Gastrocnemius medialis (tissue), 4 donors: ENCODE measurements around the gene DIP2C. TPM values are rescaled to one million over a fixed set of nuclear protein-coding genes. Genes with fewer than 3 reads are reported as not detected.

Experiments
- ATAC-seq, 2 donors: fragments of 150-250 bp; one replicate each; pipeline ENCODE4 v1.9.1; 2016
- DNase-seq, 2 donors: peaks; one replicate each; pipeline ENCODE4 v3.0.0-alpha.2; 2019
- H3K27ac ChIP-seq, 4 donors: fragments of 200-600 bp; sonication (generic); 1 replicate in 1 of 4; 2 replicates in 3 of 4; pipeline ENCODE4 v1.5.1; 2016 to 2018; ENCODE audit warnings: mild to moderate bottlenecking in 2 of 4, moderate library complexity in 1 of 4
- H3K27me3 ChIP-seq, 3 donors: fragments of 200-600 bp; sonication (generic) in 2 of 3; 1 replicate in 1 of 3; 2 replicates in 2 of 3; pipeline versions ENCODE4 v1.5.1 to v1.6.0; 2016 to 2019; ENCODE audit warnings: mild to moderate bottlenecking in 1 of 3, moderate library complexity in 1 of 3
- H3K36me3 ChIP-seq, 2 donors: fragments of 200-600 bp; sonication (generic) in 1 of 2; one replicate each; pipeline ENCODE4 v1.5.1; 2017 to 2018
- H3K4me1 ChIP-seq, 2 donors: fragments of 200-600 bp; sonication (generic) in 1 of 2; one replicate each; pipeline ENCODE4 v1.5.1; 2016 to 2017; ENCODE audit warnings: mild to moderate bottlenecking in 2 of 2
- H3K4me3 ChIP-seq, 4 donors: fragments of 200-600 bp; sonication (generic) in 3 of 4; 1 replicate in 1 of 4; 2 replicates in 3 of 4; pipeline ENCODE4 v1.5.1; 2016 to 2019; ENCODE audit warnings: mild to moderate bottlenecking in 2 of 4
- H3K9me3 ChIP-seq, 3 donors: fragments of 200-600 bp; sonication (generic) in 2 of 3; 1 replicate in 1 of 3; 2 replicates in 2 of 3; pipeline ENCODE4 v1.5.1; 2016 to 2019
- CTCF ChIP-seq, 5 experiments: fragments of 450-650 bp in 3 of 5; fragments of 200-600 bp in 2 of 5; sonication (generic) in 2 of 5; IDR thresholded peaks in 4 of 5; conservative IDR thresholded peaks in 1 of 5; 1 replicate in 4 of 5; 2 replicates in 1 of 5; pipeline ENCODE4 v1.5.1; 2016 to 2019; ENCODE audit warnings: antibody characterized with exemption in 5 of 5, mild to moderate bottlenecking in 3 of 5, moderate library complexity in 3 of 5
- POLR2A ChIP-seq, 2 donors: fragments of 450-650 bp; IDR thresholded peaks; one replicate each; pipeline ENCODE4 v1.6.1; 2017; ENCODE audit warnings: antibody characterized with exemption in 2 of 2, mild to moderate bottlenecking in 2 of 2, moderate library complexity in 2 of 2
- in situ Hi-C, 4 donors: fragments of 200-750 bp; cut with MboI; loops; one replicate each; pipeline versions ENCODE4 v1.15.0 to v1.8.0; 2017; ENCODE audit warnings: low sequenced_read_pairs in 4 of 4
- intact Hi-C: fragments of 100-400 bp; cut with DNase I; formaldehyde crosslinking; loops from one replicate; pipeline ENCODE4 v1.15.1; 2023; ENCODE audit warnings: low total_unique reads
- total RNA-seq, 4 donors: library from RNA; depleted of rRNA; stranded (reverse); fragments of >200 nt; gene quantifications; one replicate each; pipeline versions ENCODE4 v1.1.0 to v1.2.3, GENCODE V29; 2016

The DIP2C gene
- total RNA-seq, 4 donors from 2014 or later, result 19.1 to 60.0 (median 30.2) TPM

GRCh38 chr10:343231-344220, 345.9 kb downstream of the DIP2C start:
- H3K27me3 ChIP-seq, result no peaks in the 10 kb centered on the region
- H3K4me1 ChIP-seq, result no peaks in the 10 kb centered on the region
- H3K27ac ChIP-seq, result no peak overlapping the region
- no peaks in the 10 kb centered on the region for H3K9me3 ChIP-seq
- DNase-seq, result no peak
- in situ Hi-C loops (no loop called here), intact Hi-C loops (no loop called here)
- no peak for TF ChIP-seq CTCF (IDR thresholded peaks at IDR 0.05 in 4 of 5, conservative IDR thresholded peaks at IDR 0.05 in 1 of 5)
- ATAC-seq, result no peak
- H3K4me3 ChIP-seq, result no peak overlapping the region
- H3K36me3 ChIP-seq, result peaks cover 0 to 56% of the 10 kb centered on the region in 2 donors

GRCh38 chr10:341081-341740, 348.3 kb downstream of the DIP2C start:
- DNase-seq (no peak), ATAC-seq (no peak)
- Histone ChIP-seq H3K36me3 (peaks cover 0 to 48% of the 10 kb centered on the region in 2 donors), H3K27ac (no peak overlapping the region), H3K4me1 (no peaks in the 10 kb centered on the region), H3K27me3 (no peaks in the 10 kb centered on the region), H3K9me3 (no peaks in the 10 kb centered on the region), H3K4me3 (no peak overlapping the region)
- TF ChIP-seq CTCF (IDR thresholded peaks at IDR 0.05 in 4 of 5, conservative IDR thresholded peaks at IDR 0.05 in 1 of 5) (no peak), POLR2A (IDR thresholded peaks at IDR 0.05) (no peak)
- in situ Hi-C loops (no loop called here), intact Hi-C loops (no loop called here)

- Histone ChIP-seq H3K9me3 (no peaks in the 10 kb centered on the region), H3K4me1 (no peaks in the 10 kb centered on the region), H3K36me3 (peaks cover 0 to 48% of the 10 kb centered on the region in 2 donors), H3K27ac (no peak overlapping the region), H3K27me3 (no peaks in the 10 kb centered on the region), H3K4me3 (no peak overlapping the region)
- ATAC-seq, result no peak
- no peak for DNase-seq
- intact Hi-C loops, result no loop called here
- TF ChIP-seq CTCF (IDR thresholded peaks at IDR 0.05 in 4 of 5, conservative IDR thresholded peaks at IDR 0.05 in 1 of 5) (no peak), POLR2A (IDR thresholded peaks at IDR 0.05) (no peak)
- in situ Hi-C loops, result no loop called here
Measured at GRCh38 chr10:340646-341045, 348.8 kb downstream of the DIP2C start.

- DNase-seq (no peak), ATAC-seq (no peak)
- no peak for TF ChIP-seq CTCF (IDR thresholded peaks at IDR 0.05 in 4 of 5, conservative IDR thresholded peaks at IDR 0.05 in 1 of 5)
- TF ChIP-seq POLR2A (IDR thresholded peaks at IDR 0.05), result no peak
- in situ Hi-C loops (no loop called here), intact Hi-C loops (no loop called here)
- peaks cover 0 to 36% of the 10 kb centered on the region in 2 donors for H3K36me3 ChIP-seq
- H3K27me3 ChIP-seq, result no peaks in the 10 kb centered on the region
- H3K9me3 ChIP-seq, result no peaks in the 10 kb centered on the region
- H3K27ac ChIP-seq, result no peak overlapping the region
- no peaks in the 10 kb centered on the region for H3K4me1 ChIP-seq
- H3K4me3 ChIP-seq, result no peak overlapping the region
Measured at GRCh38 chr10:339038-339391, 350.5 kb downstream of the DIP2C start.
